ENCODE measurements around the gene NFAM1. TPM values are rescaled to one million over a fixed set of nuclear protein-coding genes. Genes with fewer than 3 reads are reported as not detected.

The NFAM1 gene, protein sequence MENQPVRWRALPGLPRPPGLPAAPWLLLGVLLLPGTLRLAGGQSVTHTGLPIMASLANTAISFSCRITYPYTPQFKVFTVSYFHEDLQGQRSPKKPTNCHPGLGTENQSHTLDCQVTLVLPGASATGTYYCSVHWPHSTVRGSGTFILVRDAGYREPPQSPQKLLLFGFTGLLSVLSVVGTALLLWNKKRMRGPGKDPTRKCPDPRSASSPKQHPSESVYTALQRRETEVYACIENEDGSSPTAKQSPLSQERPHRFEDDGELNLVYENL
- 0.02 TPM in 1 of 2 replicates, not detected in the other for polyA plus RNA-seq (2012; rRNA removed)
- polyA plus RNA-seq (2012; cell fraction: cytosol; rRNA removed) = under 0.01 TPM in 2 replicates
- 0.02 TPM in 1 of 2 replicates, not detected in the other for polyA plus RNA-seq (2012; cell fraction: nucleus; rRNA removed)

DNA sequence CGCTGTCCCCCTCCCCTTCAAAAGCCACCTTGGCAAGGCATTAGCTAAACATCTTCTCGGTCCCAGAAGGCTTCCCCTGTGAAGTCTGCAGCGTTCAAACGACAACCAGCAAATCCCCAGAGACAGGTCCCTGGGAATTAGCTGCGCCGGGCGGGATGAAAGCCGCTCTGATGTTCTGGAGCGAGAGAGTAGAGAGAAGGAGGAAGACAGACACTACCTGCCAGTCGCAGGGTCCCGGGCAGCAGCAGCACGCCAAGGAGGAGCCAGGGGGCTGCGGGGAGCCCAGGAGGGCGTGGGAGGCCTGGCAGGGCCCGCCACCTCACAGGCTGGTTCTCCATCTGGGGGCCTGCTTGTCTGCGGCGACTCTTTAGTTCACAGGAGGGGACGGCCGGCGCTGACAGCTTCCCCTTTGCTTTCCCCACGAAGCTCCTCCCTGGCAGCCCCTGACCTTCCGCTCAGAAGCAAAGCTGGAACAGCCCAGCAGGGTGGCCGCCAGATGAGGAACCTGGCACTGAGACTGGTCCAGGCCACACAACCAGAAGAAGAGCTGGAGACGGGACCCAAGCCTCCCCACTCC, at the start of gene NFAM1:
TSS of gene NFAM1 (minus strand) at position 384 of the 577 bp plus-strand sequence. CDS start at position 338, 46 bp downstream.
- Histone ChIP-seq H3F3A (replicated peaks; ENCODE audit: insufficient read depth) (no peaks in the 10 kb centered on the region), H3K4me1 (ENCODE audit: control insufficient read depth in 1 of 2, insufficient read depth in 2 of 2, low read depth in 1 of 2, low read length in 1 of 2) (peaks cover 0 to 21% of the 10 kb centered on the region in 2 experiments; a peak in 2 of 4 replicates), H3K4me3 (ENCODE audit: low read depth in 2 of 2, low read length in 1 of 2) (no peak within 1 kb of the TSS), H4K20me1 (ENCODE audit: insufficient read depth) (no peaks in the 10 kb centered on the region), H2AFZ (ENCODE audit: low read depth) (no peak within 1 kb of the TSS), H3K9me2 (no peaks in the 10 kb centered on the region), H3K27me3 (ENCODE audit: insufficient read depth) (no peaks in the 10 kb centered on the region), H3K27ac (ENCODE audit: low read depth in 2 of 2, low read length in 1 of 2) (no peak within 1 kb of the TSS), H3K79me2 (ENCODE audit: insufficient read depth) (no peaks in the 10 kb centered on the region), H3K36me3 (replicated peaks in 1 of 2; ENCODE audit: control insufficient read depth in 1 of 2, insufficient read depth in 2 of 2, low read length in 1 of 2) (no peaks in the 10 kb centered on the region), H3K9ac (no peak within 1 kb of the TSS), H3K9me3 (no peaks in the 10 kb centered on the region), H3K4me2 (no peak within 1 kb of the TSS)
- DNase-seq = no peak
- TF ChIP-seq ELF1 (IDR thresholded peaks at IDR 0.05) (no peak), IRF3 (IDR thresholded peaks at IDR 0.05; ENCODE audit: low read depth, low read length) (no peak), GABPA (IDR thresholded peaks at IDR 0.05; ENCODE audit: low read depth) (no peak), RCOR1 (IDR thresholded peaks at IDR 0.05; ENCODE audit: low read length) (no peak), MAX (IDR thresholded peaks at IDR 0.05; ENCODE audit: low read depth) (no peak), USF2 (IDR thresholded peaks at IDR 0.05; ENCODE audit: borderline replicate concordance, low read depth, low read length) (no peak), NFIC (IDR thresholded peaks at IDR 0.05; ENCODE audit: borderline replicate concordance) (no peak), GATA2 (CRISPR knock-in tag; IDR thresholded peaks at IDR 0.05) (no peak), TEAD4 (IDR thresholded peaks at IDR 0.05; ENCODE audit: borderline replicate concordance, insufficient read depth) (no peak), SMC3 (IDR thresholded peaks at IDR 0.05; ENCODE audit: low read depth, low read length) (no peak), TAF1 (IDR thresholded peaks at IDR 0.05; ENCODE audit: borderline replicate concordance, low read depth, low read length) (no peak), JUND (IDR thresholded peaks at IDR 0.05) (no peak), TCF12 (IDR thresholded peaks at IDR 0.05) (no peak), POLR2AphosphoS5 (IDR thresholded peaks at IDR 0.05; ENCODE audit: low read depth, low read length) (no peak), CHD2 (IDR thresholded peaks at IDR 0.05; ENCODE audit: low read length, partially characterized antibody) (no peak), YY1 (IDR thresholded peaks at IDR 0.05; ENCODE audit: low read depth) (no peak)
- TF ChIP-seq, protein P1, sequence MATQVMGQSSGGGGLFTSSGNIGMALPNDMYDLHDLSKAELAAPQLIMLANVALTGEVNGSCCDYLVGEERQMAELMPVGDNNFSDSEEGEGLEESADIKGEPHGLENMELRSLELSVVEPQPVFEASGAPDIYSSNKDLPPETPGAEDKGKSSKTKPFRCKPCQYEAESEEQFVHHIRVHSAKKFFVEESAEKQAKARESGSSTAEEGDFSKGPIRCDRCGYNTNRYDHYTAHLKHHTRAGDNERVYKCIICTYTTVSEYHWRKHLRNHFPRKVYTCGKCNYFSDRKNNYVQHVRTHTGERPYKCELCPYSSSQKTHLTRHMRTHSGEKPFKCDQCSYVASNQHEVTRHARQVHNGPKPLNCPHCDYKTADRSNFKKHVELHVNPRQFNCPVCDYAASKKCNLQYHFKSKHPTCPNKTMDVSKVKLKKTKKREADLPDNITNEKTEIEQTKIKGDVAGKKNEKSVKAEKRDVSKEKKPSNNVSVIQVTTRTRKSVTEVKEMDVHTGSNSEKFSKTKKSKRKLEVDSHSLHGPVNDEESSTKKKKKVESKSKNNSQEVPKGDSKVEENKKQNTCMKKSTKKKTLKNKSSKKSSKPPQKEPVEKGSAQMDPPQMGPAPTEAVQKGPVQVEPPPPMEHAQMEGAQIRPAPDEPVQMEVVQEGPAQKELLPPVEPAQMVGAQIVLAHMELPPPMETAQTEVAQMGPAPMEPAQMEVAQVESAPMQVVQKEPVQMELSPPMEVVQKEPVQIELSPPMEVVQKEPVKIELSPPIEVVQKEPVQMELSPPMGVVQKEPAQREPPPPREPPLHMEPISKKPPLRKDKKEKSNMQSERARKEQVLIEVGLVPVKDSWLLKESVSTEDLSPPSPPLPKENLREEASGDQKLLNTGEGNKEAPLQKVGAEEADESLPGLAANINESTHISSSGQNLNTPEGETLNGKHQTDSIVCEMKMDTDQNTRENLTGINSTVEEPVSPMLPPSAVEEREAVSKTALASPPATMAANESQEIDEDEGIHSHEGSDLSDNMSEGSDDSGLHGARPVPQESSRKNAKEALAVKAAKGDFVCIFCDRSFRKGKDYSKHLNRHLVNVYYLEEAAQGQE (IDR thresholded peaks at IDR 0.05; ENCODE audit: low read depth, low read length) = no peak
- ChIA-PET POLR2A (no interaction called here), CTCF (interaction anchor here (1.0 to 1.5 kb wide), 3 partner anchors 12 to 316 kb away, joined by 3 to 4 read pairs (median 4); no protein-coding TSS in a partner anchor)
- 83% methylated on average over 1 of the region's 24 CpGs for WGBS (ENCODE audit: low lambda C conversion rate)

All from SK-N-SH (cell line).